ENCODE results near the gene NAXD.

DNA sequence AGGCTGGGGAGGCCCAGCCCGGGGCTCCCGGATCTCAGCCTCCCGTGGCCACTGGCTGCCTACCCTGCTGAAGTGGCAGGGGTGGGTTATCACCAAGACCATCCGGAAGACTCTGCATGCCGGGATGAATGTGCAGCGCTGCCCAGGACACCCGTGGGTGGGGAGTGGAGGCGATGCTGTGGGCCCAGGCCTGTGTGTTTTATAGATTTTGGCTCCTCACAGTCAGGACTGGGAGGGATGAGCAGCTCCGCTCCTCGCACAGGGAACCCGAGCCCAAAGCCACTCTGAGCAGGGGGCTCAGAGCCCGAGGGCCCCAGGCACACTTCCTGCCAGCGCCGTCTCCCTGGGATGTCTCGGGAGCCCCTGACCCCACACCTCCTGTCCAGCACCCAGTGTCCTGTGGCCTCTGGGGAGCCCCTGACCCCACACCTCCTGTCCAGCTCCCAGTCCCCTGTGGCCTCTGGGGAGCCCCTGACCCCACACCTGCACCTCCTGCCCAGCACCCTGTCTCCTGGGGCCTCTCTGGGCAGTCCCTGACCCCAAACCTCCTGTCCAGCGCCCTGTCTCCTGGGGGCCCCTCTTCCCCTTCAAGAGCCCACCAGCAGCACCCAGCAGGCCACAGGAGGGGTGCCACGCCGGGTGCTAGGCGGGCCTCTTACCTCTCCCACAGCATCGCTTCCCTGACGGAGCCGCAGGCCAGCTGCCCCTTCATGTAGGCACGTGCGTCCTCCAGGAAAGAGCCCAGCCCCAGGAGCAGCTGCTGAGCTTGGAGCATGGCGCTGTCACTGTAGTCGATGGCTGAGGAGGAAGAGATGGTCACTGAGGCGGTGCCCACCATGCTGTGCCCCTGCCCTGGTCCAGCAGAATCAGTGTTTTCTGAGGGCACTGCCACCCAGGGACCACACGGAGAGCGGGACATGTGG is 31.4 kb downstream of the NAXD start:
- TF ChIP-seq EZH2 (IDR thresholded peaks at IDR 0.05; ENCODE audit: insufficient read depth, low read length), result no peak
- TF ChIP-seq, protein P1, sequence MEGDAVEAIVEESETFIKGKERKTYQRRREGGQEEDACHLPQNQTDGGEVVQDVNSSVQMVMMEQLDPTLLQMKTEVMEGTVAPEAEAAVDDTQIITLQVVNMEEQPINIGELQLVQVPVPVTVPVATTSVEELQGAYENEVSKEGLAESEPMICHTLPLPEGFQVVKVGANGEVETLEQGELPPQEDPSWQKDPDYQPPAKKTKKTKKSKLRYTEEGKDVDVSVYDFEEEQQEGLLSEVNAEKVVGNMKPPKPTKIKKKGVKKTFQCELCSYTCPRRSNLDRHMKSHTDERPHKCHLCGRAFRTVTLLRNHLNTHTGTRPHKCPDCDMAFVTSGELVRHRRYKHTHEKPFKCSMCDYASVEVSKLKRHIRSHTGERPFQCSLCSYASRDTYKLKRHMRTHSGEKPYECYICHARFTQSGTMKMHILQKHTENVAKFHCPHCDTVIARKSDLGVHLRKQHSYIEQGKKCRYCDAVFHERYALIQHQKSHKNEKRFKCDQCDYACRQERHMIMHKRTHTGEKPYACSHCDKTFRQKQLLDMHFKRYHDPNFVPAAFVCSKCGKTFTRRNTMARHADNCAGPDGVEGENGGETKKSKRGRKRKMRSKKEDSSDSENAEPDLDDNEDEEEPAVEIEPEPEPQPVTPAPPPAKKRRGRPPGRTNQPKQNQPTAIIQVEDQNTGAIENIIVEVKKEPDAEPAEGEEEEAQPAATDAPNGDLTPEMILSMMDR (IDR thresholded peaks at IDR 0.05; ENCODE audit: insufficient read depth, low read depth, low read length), result no peak
